PFSK-1 (cell line): ENCODE results near the gene CACNG6.

Experiments
- POLR2AphosphoS5 ChIP-seq: IDR thresholded peaks from 2 replicates; pipeline ENCODE4 v1.6.1; 2012; ENCODE audit warnings: low read depth, mild to moderate bottlenecking, control low read depth, low read length, moderate library complexity
- SIN3A ChIP-seq: IDR thresholded peaks from 2 replicates; pipeline ENCODE4 v1.6.1; 2012; ENCODE audit warnings: mild to moderate bottlenecking, low read length, moderate library complexity, borderline replicate concordance; ENCODE audit not compliant: insufficient read depth
- TAF1 ChIP-seq: IDR thresholded peaks from 2 replicates; pipeline ENCODE4 v1.6.1; 2012; ENCODE audit warnings: low read length, control low read depth, borderline replicate concordance; ENCODE audit not compliant: insufficient read depth
- TF ChIP-seq, protein P1 (sequence below), 2 experiments: IDR thresholded peaks; 2 replicates each; pipeline versions ENCODE4 v1.6.1 to v1.8.0; 2011 to 2012; ENCODE audit warnings: low read depth in 2 of 2, low read length in 2 of 2, control low read depth in 1 of 2, inconsistent platforms in 1 of 2, mild to moderate bottlenecking in 1 of 2, moderate library complexity in 1 of 2; ENCODE audit not compliant: insufficient read depth in 1 of 2

DNA sequence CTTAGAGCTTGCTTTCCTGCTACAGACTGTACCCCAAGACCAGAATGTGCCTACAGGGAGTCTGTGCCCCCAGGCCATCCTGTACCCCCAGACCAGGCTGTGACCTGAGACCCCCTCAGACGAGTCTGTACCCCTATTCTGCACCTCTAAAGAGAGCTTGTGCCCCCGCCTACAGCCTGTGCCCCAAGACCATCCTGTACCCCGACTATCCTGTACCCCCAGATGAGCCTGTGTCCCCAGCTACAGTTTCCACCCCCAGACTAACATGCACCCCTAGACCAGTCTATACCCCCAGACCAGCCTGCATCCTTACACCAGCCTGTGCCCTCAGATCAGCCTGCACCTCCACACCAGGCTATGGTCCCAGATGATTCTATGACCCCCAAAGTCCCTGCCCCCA is 2.0 kb downstream of the CACNG6 start:
- TF ChIP-seq SIN3A (no peak), TAF1 (no peak), POLR2AphosphoS5 (no peak)
- TF ChIP-seq, protein P1, sequence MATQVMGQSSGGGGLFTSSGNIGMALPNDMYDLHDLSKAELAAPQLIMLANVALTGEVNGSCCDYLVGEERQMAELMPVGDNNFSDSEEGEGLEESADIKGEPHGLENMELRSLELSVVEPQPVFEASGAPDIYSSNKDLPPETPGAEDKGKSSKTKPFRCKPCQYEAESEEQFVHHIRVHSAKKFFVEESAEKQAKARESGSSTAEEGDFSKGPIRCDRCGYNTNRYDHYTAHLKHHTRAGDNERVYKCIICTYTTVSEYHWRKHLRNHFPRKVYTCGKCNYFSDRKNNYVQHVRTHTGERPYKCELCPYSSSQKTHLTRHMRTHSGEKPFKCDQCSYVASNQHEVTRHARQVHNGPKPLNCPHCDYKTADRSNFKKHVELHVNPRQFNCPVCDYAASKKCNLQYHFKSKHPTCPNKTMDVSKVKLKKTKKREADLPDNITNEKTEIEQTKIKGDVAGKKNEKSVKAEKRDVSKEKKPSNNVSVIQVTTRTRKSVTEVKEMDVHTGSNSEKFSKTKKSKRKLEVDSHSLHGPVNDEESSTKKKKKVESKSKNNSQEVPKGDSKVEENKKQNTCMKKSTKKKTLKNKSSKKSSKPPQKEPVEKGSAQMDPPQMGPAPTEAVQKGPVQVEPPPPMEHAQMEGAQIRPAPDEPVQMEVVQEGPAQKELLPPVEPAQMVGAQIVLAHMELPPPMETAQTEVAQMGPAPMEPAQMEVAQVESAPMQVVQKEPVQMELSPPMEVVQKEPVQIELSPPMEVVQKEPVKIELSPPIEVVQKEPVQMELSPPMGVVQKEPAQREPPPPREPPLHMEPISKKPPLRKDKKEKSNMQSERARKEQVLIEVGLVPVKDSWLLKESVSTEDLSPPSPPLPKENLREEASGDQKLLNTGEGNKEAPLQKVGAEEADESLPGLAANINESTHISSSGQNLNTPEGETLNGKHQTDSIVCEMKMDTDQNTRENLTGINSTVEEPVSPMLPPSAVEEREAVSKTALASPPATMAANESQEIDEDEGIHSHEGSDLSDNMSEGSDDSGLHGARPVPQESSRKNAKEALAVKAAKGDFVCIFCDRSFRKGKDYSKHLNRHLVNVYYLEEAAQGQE (IDR thresholded peaks at IDR 0.05; ENCODE audit: insufficient read depth in 1 of 2, low read depth in 2 of 2, low read length in 2 of 2), result no peak
